Measurements from ENCODE around the gene RYR2. TPM values are rescaled to one million over a fixed set of nuclear protein-coding genes. Genes with fewer than 3 reads are reported as not detected.

The RYR2 gene
- total RNA-seq, 1 experiment from 2014 or later, result 3.4 TPM

- peak overlapping the region; percentile 67 for H2AFZ ChIP-seq (ENCODE audit: low read length)
Observed at GRCh38 chr1:237851210-237851845, 809.3 kb downstream of the RYR2 start.

More at GRCh38 chr1:237851210-237851845, 809.3 kb downstream of the RYR2 start:
- Histone ChIP-seq H3T11ph (ENCODE audit: low read length) (no peak overlapping the region), H2BK120ac (ENCODE audit: low read depth, low read length, poor library complexity, severe bottlenecking) (no peak overlapping the region), H2BK5ac (ENCODE audit: insufficient read length, low read length) (no peak overlapping the region), H3K23me2 (ENCODE audit: insufficient read length, low read depth, low read length, poor library complexity, severe bottlenecking) (no peaks in the 10 kb centered on the region), H4K5ac (ENCODE audit: insufficient read length, low read depth, low read length) (no peak overlapping the region), H3K9ac (ENCODE audit: extremely low read depth, insufficient read length, low read length) (no peak overlapping the region), H3K4me1 (ENCODE audit: insufficient read depth, low read length) (no peaks in the 10 kb centered on the region), H3K79me1 (ENCODE audit: insufficient read depth, low read depth, low read length, poor library complexity, severe bottlenecking) (no peaks in the 10 kb centered on the region), H2AK5ac (ENCODE audit: insufficient read length, low read length) (no peak overlapping the region), H3K23ac (ENCODE audit: insufficient read length, low read depth, low read length) (no peak overlapping the region), H2BK12ac (ENCODE audit: insufficient read length, low read depth, low read length) (no peak overlapping the region), H4K20me1 (ENCODE audit: control insufficient read depth, insufficient read depth, insufficient read length) (no peaks in the 10 kb centered on the region), H3K27ac (ENCODE audit: insufficient read length, low read depth, low read length) (no peak overlapping the region), H3K9me3 (ENCODE audit: control insufficient read depth, low read depth, low read length) (no peaks in the 10 kb centered on the region), H3K79me2 (ENCODE audit: insufficient read depth, low read length) (no peaks in the 10 kb centered on the region), H4K8ac (replicated peaks; ENCODE audit: insufficient read length, low read depth, low read length) (no peak overlapping the region), H4K91ac (ENCODE audit: insufficient read length, low read depth, low read length) (no peak overlapping the region), H3K4me2 (ENCODE audit: insufficient read depth, insufficient read length, low read length) (no peak overlapping the region), H3K56ac (ENCODE audit: insufficient read length, low read depth, low read length) (no peak overlapping the region), H3K27me3 (ENCODE audit: insufficient read depth, low read length) (no peaks in the 10 kb centered on the region), H3K14ac (ENCODE audit: insufficient read depth, low read length) (no peak overlapping the region), H2BK20ac (ENCODE audit: low read depth, low read length, poor library complexity, severe bottlenecking) (no peak overlapping the region), H2BK15ac (ENCODE audit: low read depth, low read length) (no peak overlapping the region), H3K18ac (ENCODE audit: insufficient read length, low read depth, low read length) (no peak overlapping the region), H3K4ac (ENCODE audit: low read depth, low read length) (no peak overlapping the region)
- no peak overlapping the region for H3K27ac Mint-ChIP-seq
- peaks cover 0 to 5% (median 3%) of the 10 kb centered on the region in 3 experiments; a peak in 3 of 7 replicates for H3K36me3 Mint-ChIP-seq (ENCODE audit: insufficient read depth in 1 of 3, low read depth in 3 of 3)
- no peaks in the 10 kb centered on the region for H3K27me3 Mint-ChIP-seq (ENCODE audit: low read depth)
- WGBS (ENCODE audit: extremely low coverage, insufficient read length, low lambda C conversion rate), result no CpG with 5 or more reads among the region's 6 CpGs
- no peak overlapping the region for H3K4me3 Mint-ChIP-seq
- TF ChIP-seq CTCF (conservative IDR thresholded peaks at IDR 0.05), result peak; percentile 93
- DNase-seq, result peak; percentile 71
- H3K9me3 Mint-ChIP-seq, result peaks cover 0 to 2% of the 10 kb centered on the region in 2 experiments; a peak in 1 of 5 replicates
- peaks cover 8 to 10% of the 10 kb centered on the region in 2 experiments; a peak in 2 of 4 replicates for H3K4me1 Mint-ChIP-seq
